K562 (cell line): ENCODE data around the gene ARID4B. TPM values are rescaled to one million over a fixed set of nuclear protein-coding genes. Genes with fewer than 3 reads are reported as not detected.
A peak's percentile ranks its signal among the peaks of the same experiment; 100 is the strongest.

Experiments used
- ATAC-seq: fragments of 200-7000 bp; cut with Tn5 transposase; 3 replicates; pipeline ENCODE4 v1.9.1; 2020; ENCODE audit warnings: moderate library complexity
- BruUV-seq: library from RNA; stranded (reverse); fragments of 400-500 nt; replicated peaks from 2 replicates; lab custom pipeline; 2021; lab: Mats Ljungman, UMichigan
- CTCF ChIA-PET: fragments of 300-600 bp; formaldehyde crosslinking; extraction: SDS; loops from one replicate; lab custom pipeline; 2021; ENCODE audit warnings: low intra/inter-chr PET ratio; lab: Yijun Ruan, JAX
- POLR2A ChIA-PET: fragments of 300-600, 350-650 bp; sonication (Branson Sonifier 250); formaldehyde crosslinking; extraction: SDS; loops from one replicate; lab custom pipeline; 2021; ENCODE audit warnings: antibody characterized with exemption, inconsistent platforms; lab: Yijun Ruan, JAX
- DNase-seq, 4 experiments: peaks; one replicate each; pipeline versions ENCODE4 v3.0.0 to v3.0.0-alpha.2; 2011 to 2018; ENCODE audit warnings: low spot score in 3 of 4, mixed read lengths in 3 of 4; ENCODE audit errors: extremely low read depth in 1 of 4
- FAIRE-seq: peaks from 2 replicates; lab custom pipeline; 2011; peaks lifted over from hg19 to GRCh38; lab: Jason Lieb, UNC
- H2AFZ ChIP-seq: 2 replicates; pipeline ENCODE4 v1.6.0; 2011; ENCODE audit warnings: low read depth, low read length, control low read depth, inconsistent platforms
- H3K27ac ChIP-seq: fragments of 200-600 bp; 3 replicates; pipeline ENCODE4 v1.8.0; 2011; ENCODE audit warnings: low read depth, mild to moderate bottlenecking, control low read depth, inconsistent platforms, low read length, moderate library complexity, mixed read lengths; ENCODE audit errors: extremely low read depth
- H3K27me3 ChIP-seq, 2 experiments: fragments of 300-600 bp in 1 of 2; 2 replicates in 1 of 2; 3 replicates in 1 of 2; pipeline versions ENCODE4 v1.6.0 to v1.8.0; 2011; ENCODE audit warnings: inconsistent platforms in 2 of 2, low read length in 2 of 2, mild to moderate bottlenecking in 1 of 2, mixed read lengths in 1 of 2, moderate library complexity in 1 of 2; ENCODE audit not compliant: control insufficient read depth in 2 of 2, insufficient read depth in 2 of 2
- H3K36me3 ChIP-seq: fragments of 300-600 bp; 3 replicates; pipeline ENCODE4 v1.8.0; 2011; ENCODE audit warnings: mild to moderate bottlenecking, low read length, inconsistent platforms; ENCODE audit not compliant: control insufficient read depth, insufficient read depth
- H3K4me1 ChIP-seq, 2 experiments: fragments of 200-600 bp in 1 of 2; replicated peaks in 1 of 2; 2 replicates in 1 of 2; 3 replicates in 1 of 2; pipeline versions ENCODE4 v1.5.1 to v1.8.0; 2011; ENCODE audit warnings: inconsistent platforms in 2 of 2, low read length in 2 of 2, mild to moderate bottlenecking in 1 of 2, mixed read lengths in 1 of 2, moderate library complexity in 1 of 2; ENCODE audit not compliant: control insufficient read depth in 2 of 2, insufficient read depth in 2 of 2
- H3K4me2 ChIP-seq: 2 replicates; pipeline ENCODE4 v1.6.1; 2011; ENCODE audit warnings: low read length, control low read depth, inconsistent platforms, mixed read lengths; ENCODE audit not compliant: insufficient read depth
- H3K4me3 ChIP-seq: fragments of 200-600 bp; sonication (generic), shearing (Covaris generic); 2 replicates; pipeline ENCODE4 v1.5.1; 2016; ENCODE audit warnings: control low read depth, inconsistent platforms
- H3K79me2 ChIP-seq: fragments of 200-600 bp; 3 replicates; pipeline ENCODE4 v1.8.0; 2011; ENCODE audit warnings: low read length, inconsistent platforms; ENCODE audit not compliant: control insufficient read depth, insufficient read depth
- H3K9ac ChIP-seq, 2 experiments: 2 replicates each; pipeline versions ENCODE4 v1.6.0 to v1.6.1; 2011; ENCODE audit warnings: low read depth in 2 of 2, low read length in 2 of 2, control low read depth in 1 of 2, inconsistent platforms in 1 of 2, mild to moderate bottlenecking in 1 of 2, mixed read lengths in 1 of 2; ENCODE audit not compliant: insufficient read depth in 1 of 2
- H3K9me1 ChIP-seq: one replicate; pipeline ENCODE4 v1.6.0; 2011; ENCODE audit warnings: inconsistent platforms, mild to moderate bottlenecking, low read length, moderate library complexity; ENCODE audit not compliant: control insufficient read depth, insufficient read depth
- H3K9me3 ChIP-seq: replicated peaks from 2 replicates; pipeline ENCODE4 v1.5.1; 2011; ENCODE audit warnings: low read depth, low read length, inconsistent platforms; ENCODE audit not compliant: control insufficient read depth, insufficient read depth
- H4K20me1 ChIP-seq: replicated peaks from 2 replicates; pipeline ENCODE4 v1.6.1; 2011; ENCODE audit warnings: low read length, inconsistent platforms, mixed read lengths; ENCODE audit not compliant: control insufficient read depth, insufficient read depth
- CGGBP1 ChIP-seq: fragments of 250-450 bp; sonication (Bioruptor Pico); IDR thresholded peaks from 2 replicates; pipeline ENCODE4 v1.9.0; 2021; ENCODE audit warnings: mild to moderate bottlenecking
- DEAF1 ChIP-seq: fragments of 450-650 bp; formaldehyde crosslinking; IDR thresholded peaks from 2 replicates; pipeline ENCODE4 v1.4.0; 2020; ENCODE audit warnings: mild to moderate bottlenecking, moderate library complexity
- ELF2 ChIP-seq: fragments of 250-450 bp; sonication (Bioruptor Pico); IDR thresholded peaks from 2 replicates; pipeline ENCODE4 v1.5.0; 2021; ENCODE audit warnings: mild to moderate bottlenecking
- MYBL2 ChIP-seq, 2 experiments: fragments of 450-650 bp in 1 of 2; sonication (generic) in 1 of 2; formaldehyde crosslinking in 1 of 2; IDR thresholded peaks; 2 replicates each; pipeline versions ENCODE4 v1.6.1 to v1.8.1; 2017 to 2022; ENCODE audit warnings: borderline replicate concordance in 1 of 2, inconsistent platforms in 1 of 2, low read depth in 1 of 2, mild to moderate bottlenecking in 1 of 2, missing genetic modification reagents in 1 of 2, moderate library complexity in 1 of 2
- POLR2AphosphoS5 ChIP-seq: IDR thresholded peaks from 2 replicates; pipeline ENCODE4 v1.6.1; 2011; ENCODE audit warnings: mild to moderate bottlenecking, low read depth, low read length, moderate library complexity; ENCODE audit not compliant: control insufficient read depth, insufficient read depth
- SMC3 ChIP-seq: conservative IDR thresholded peaks from 2 replicates; pipeline ENCODE4 v1.6.1; 2011; ENCODE audit warnings: low read depth, low read length, improper control_type of control experiment; ENCODE audit not compliant: insufficient read depth
- U2AF1 ChIP-seq: fragments of 200-400 bp; formaldehyde crosslinking; optimal IDR thresholded peaks from 2 replicates; pipeline ENCODE3; 2017; ENCODE audit warnings: mild to moderate bottlenecking, low read depth, low read length, moderate library complexity
- ZNF23 ChIP-seq: fragments of 250-450 bp; sonication (Bioruptor Pico); IDR thresholded peaks from 2 replicates; pipeline ENCODE4 v1.4.0; 2020; ENCODE audit warnings: mild to moderate bottlenecking
- ZNF324 ChIP-seq: fragments of 250-450 bp; sonication (Bioruptor Pico); IDR thresholded peaks from 2 replicates; pipeline ENCODE4 v1.4.0; 2020; ENCODE audit warnings: mild to moderate bottlenecking
- WGBS: fragments of 100-300 bp; shearing (Covaris generic); methylation state at CpG from one replicate; pipeline ENCODE4 v1.1.6; 2016; ENCODE audit warnings: low coverage, mixed read lengths; ENCODE audit not compliant: insufficient coverage; ENCODE audit errors: missing lambda C conversion rate; 5-methylcytosine and 5-hydroxymethylcytosine counted together
- in situ Hi-C: fragments of 300-500 bp; cut with MboI; formaldehyde crosslinking; loops from 4 replicates; pipeline ENCODE4 v1.15.0; 2018; ENCODE audit warnings: inconsistent platforms, mixed read lengths
- intact Hi-C: fragments of 100-400 bp; cut with micrococcal nuclease; formaldehyde crosslinking; loops from 2 replicates; pipeline ENCODE4 v1.14.2; 2022
- polyA plus RNA-seq, 8 experiments: library from polyadenylated mRNA; depleted of rRNA in 4 of 8; stranded (reverse) in 5 of 8; unstranded in 3 of 8; fragments of >200 nt; fragmentation: Nextera tagmentation in 2 of 8; fragmentation: Illumina TruSeq in 1 of 8; extraction: Ambion mirVana in 2 of 8; extraction: Trizol in 1 of 8; gene quantifications; 2 replicates each; pipeline versions ENCODE4 v1.2.1 to v1.2.3, GENCODE V29; 2011 to 2014; ENCODE audit warnings: inconsistent platforms in 1 of 8, missing spikeins in 1 of 8
- total RNA-seq, 7 experiments: library from RNA; depleted of rRNA in 6 of 7; stranded (reverse); fragments of >200 nt in 6 of 7; fragmentation: Illumina TruSeq in 2 of 7; extraction: Trizol in 2 of 7; gene quantifications; 2 replicates each; pipeline versions ENCODE4 v1.2.1 to v1.2.3, GENCODE V29; 2011 to 2021; ENCODE audit warnings: low replicate concordance in 1 of 7
- TF ChIP-seq, protein P1 (sequence below): sonication (generic); formaldehyde crosslinking; IDR thresholded peaks from 2 replicates; pipeline ENCODE4 v1.8.1; 2023; ENCODE audit warnings: missing genetic modification reagents, mild to moderate bottlenecking, borderline replicate concordance
- TF ChIP-seq, protein P2 (sequence below): sonication (generic); formaldehyde crosslinking; IDR thresholded peaks from 2 replicates; pipeline ENCODE4 v1.8.1; 2022; ENCODE audit warnings: missing genetic modification reagents

The ARID4B gene
- total and polyA plus RNA-seq, 9 of the 15 experiments (the other 6 are each of a cell fraction or from before 2014, with no cell fraction given) = 8.4 to 38.9 (median 18.5) TPM

DNA sequence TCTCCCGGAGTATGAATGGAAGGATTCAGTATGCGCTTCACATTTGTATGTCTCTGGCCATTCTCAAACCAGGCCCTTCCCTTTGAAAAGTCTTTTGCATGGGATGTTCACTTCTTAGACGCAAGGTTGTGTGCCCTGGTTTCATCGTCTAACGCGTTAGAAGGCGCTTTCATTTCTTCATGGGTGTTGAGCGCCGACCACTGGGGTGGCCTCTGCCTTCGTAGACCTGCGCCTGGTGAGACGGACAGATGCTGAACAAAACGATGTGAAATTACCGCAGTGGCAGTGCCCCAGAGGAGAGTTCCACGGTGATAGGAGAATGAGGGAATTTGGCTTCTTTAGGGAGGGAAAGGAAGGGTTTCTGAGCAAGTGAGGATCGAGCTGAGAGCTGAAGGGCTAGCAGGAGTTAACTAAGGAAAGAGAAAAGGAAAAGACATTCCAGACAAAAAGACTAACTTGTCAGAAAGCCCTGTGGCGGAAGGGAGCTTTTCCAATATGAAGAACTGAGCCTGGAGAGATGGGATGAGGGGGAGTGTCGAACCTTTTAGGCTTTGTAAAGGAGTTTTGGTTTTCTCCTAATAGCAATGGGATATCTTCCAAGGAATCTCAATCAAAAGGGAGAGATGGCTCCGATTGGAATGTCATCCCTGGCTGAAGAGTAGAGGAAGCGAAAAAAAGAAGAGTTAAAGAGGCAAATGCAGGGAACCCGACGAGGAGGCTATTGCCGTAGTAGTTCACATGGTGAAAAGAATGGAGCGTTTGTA, 1.3 kb upstream of the ARID4B start:
- H3K4me1 ChIP-seq = peaks cover 13 to 15% of the 10 kb centered on the region in 2 experiments; a peak in 3 of 5 replicates
- H3K79me2 ChIP-seq = peaks cover 92% of the 10 kb centered on the region
- TSS peak; percentile 65 for BruUV-seq
- no peaks in the 10 kb centered on the region for H3K9me1 ChIP-seq
- intact Hi-C loops = loop anchor here (2.0 kb wide), 2 partner anchors 85 to 175 kb away; partner anchors contain the start of gene B3GALNT2
- H3K4me3 ChIP-seq = peak overlapping the region; percentile 82
- H3K27ac ChIP-seq = peak overlapping the region; percentile 97
- H3K4me2 ChIP-seq = peak overlapping the region; percentile 98
- H4K20me1 ChIP-seq = no peaks in the 10 kb centered on the region; the same call in 1 of the 2 replicates
- ChIA-PET POLR2A (interaction anchor here (0.6 to 2.1 kb wide), 10 partner anchors 13 to 247 kb away, joined by 3 to 12 read pairs (median 3); partner anchors contain the start of gene TBCE), CTCF (interaction anchor here (1.3 kb wide), 1 partner anchor 85 kb away, joined by 6 read pairs; no protein-coding TSS in a partner anchor)
- no peaks in the 10 kb centered on the region for H3K27me3 ChIP-seq
- H2AFZ ChIP-seq = peak overlapping the region; percentile 98
- no peak for FAIRE-seq
- peak in 2 of 4 experiments; percentile 18 to 73 for DNase-seq
- H3K36me3 ChIP-seq = peaks cover 24% of the 10 kb centered on the region; the same call in 2 of the 3 replicates
- H3K9me3 ChIP-seq = no peaks in the 10 kb centered on the region
- in situ Hi-C loops = no loop called here
- 2% methylated on average over 24 of the region's 24 CpGs for WGBS
- peak; percentile 14 for ATAC-seq
- peak overlapping the region; percentile 92 for H3K9ac ChIP-seq
- TF ChIP-seq, protein P1, sequence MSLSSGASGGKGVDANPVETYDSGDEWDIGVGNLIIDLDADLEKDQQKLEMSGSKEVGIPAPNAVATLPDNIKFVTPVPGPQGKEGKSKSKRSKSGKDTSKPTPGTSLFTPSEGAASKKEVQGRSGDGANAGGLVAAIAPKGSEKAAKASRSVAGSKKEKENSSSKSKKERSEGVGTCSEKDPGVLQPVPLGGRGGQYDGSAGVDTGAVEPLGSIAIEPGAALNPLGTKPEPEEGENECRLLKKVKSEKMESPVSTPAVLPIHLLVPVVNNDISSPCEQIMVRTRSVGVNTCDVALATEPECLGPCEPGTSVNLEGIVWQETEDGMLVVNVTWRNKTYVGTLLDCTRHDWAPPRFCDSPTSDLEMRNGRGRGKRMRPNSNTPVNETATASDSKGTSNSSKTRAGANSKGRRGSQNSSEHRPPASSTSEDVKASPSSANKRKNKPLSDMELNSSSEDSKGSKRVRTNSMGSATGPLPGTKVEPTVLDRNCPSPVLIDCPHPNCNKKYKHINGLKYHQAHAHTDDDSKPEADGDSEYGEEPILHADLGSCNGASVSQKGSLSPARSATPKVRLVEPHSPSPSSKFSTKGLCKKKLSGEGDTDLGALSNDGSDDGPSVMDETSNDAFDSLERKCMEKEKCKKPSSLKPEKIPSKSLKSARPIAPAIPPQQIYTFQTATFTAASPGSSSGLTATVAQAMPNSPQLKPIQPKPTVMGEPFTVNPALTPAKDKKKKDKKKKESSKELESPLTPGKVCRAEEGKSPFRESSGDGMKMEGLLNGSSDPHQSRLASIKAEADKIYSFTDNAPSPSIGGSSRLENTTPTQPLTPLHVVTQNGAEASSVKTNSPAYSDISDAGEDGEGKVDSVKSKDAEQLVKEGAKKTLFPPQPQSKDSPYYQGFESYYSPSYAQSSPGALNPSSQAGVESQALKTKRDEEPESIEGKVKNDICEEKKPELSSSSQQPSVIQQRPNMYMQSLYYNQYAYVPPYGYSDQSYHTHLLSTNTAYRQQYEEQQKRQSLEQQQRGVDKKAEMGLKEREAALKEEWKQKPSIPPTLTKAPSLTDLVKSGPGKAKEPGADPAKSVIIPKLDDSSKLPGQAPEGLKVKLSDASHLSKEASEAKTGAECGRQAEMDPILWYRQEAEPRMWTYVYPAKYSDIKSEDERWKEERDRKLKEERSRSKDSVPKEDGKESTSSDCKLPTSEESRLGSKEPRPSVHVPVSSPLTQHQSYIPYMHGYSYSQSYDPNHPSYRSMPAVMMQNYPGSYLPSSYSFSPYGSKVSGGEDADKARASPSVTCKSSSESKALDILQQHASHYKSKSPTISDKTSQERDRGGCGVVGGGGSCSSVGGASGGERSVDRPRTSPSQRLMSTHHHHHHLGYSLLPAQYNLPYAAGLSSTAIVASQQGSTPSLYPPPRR (CRISPR knock-in tag) = no peak
- TF ChIP-seq SMC3 = 0 out of 2 replicates have a peak, but pooled peaks have one; percentile 16
- no peak for TF ChIP-seq MYBL2 (IDR thresholded peaks at IDR 0.05; ENCODE audit: low read depth)
- no peak for TF ChIP-seq MYBL2 (CRISPR knock-in tag; IDR thresholded peaks at IDR 0.05; ENCODE audit: borderline replicate concordance)
- no peak for TF ChIP-seq CGGBP1 (CRISPR knock-in tag)
- no peak for TF ChIP-seq ZNF23 (CRISPR knock-in tag)
- 0 out of 2 replicates have a peak, but pooled peaks have one; percentile 47 for TF ChIP-seq ELF2 (CRISPR knock-in tag)
- TF ChIP-seq POLR2AphosphoS5 = no peak
- peak; percentile 4; the same call in 1 of the 2 replicates for TF ChIP-seq ZNF324 (CRISPR knock-in tag)
- TF ChIP-seq U2AF1 = no peak
- TF ChIP-seq DEAF1 (CRISPR knock-in tag) = no peak
- TF ChIP-seq, protein P2, sequence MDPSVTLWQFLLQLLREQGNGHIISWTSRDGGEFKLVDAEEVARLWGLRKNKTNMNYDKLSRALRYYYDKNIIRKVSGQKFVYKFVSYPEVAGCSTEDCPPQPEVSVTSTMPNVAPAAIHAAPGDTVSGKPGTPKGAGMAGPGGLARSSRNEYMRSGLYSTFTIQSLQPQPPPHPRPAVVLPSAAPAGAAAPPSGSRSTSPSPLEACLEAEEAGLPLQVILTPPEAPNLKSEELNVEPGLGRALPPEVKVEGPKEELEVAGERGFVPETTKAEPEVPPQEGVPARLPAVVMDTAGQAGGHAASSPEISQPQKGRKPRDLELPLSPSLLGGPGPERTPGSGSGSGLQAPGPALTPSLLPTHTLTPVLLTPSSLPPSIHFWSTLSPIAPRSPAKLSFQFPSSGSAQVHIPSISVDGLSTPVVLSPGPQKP = no peak
